Measurements from ENCODE around the gene TMEFF2.

TMEFF2 gene

GRCh38 chr2:192194866-192195547, at the start of gene TMEFF2:
TMEFF2 (minus strand) TSS chr2:192194933; CDS start chr2:192194524, 409 bp downstream.
- peaks cover 7% of the 10 kb centered on the region for H3K4me1 ChIP-seq (ENCODE audit: insufficient read depth, poor library complexity, severe bottlenecking)
- H3K36me3 ChIP-seq (ENCODE audit: low read depth), result no peaks in the 10 kb centered on the region
- peak; percentile 14 for TF ChIP-seq CTCF (IDR thresholded peaks at IDR 0.05; ENCODE audit: poor library complexity, severe bottlenecking)
- ATAC-seq (ENCODE audit: low read depth) (peak; percentile 58), DNase-seq (ENCODE audit: low spot score) (peak; percentile 77)
- peaks cover 67% of the 10 kb centered on the region for H3K27me3 ChIP-seq (ENCODE audit: insufficient read depth, poor library complexity, severe bottlenecking)
- no peaks in the 10 kb centered on the region for H3K9me3 ChIP-seq (ENCODE audit: severe bottlenecking)
- H3K27ac ChIP-seq (ENCODE audit: poor library complexity, severe bottlenecking), result no peak within 1 kb of the TSS
- H3K4me3 ChIP-seq (ENCODE audit: severe bottlenecking), result peak within 1 kb of the TSS; percentile 33

- TF ChIP-seq CTCF (IDR thresholded peaks at IDR 0.05; ENCODE audit: poor library complexity, severe bottlenecking), result no peak
- Histone ChIP-seq H3K36me3 (ENCODE audit: low read depth) (no peaks in the 10 kb centered on the region), H3K27ac (ENCODE audit: poor library complexity, severe bottlenecking) (no peak overlapping the region), H3K9me3 (ENCODE audit: severe bottlenecking) (no peaks in the 10 kb centered on the region), H3K27me3 (ENCODE audit: insufficient read depth, poor library complexity, severe bottlenecking) (no peaks in the 10 kb centered on the region), H3K4me1 (ENCODE audit: insufficient read depth, poor library complexity, severe bottlenecking) (no peaks in the 10 kb centered on the region), H3K4me3 (ENCODE audit: severe bottlenecking) (no peak overlapping the region)
- no peak for DNase-seq (ENCODE audit: low spot score)
- ATAC-seq (ENCODE audit: low read depth), result 0 out of 3 replicates have a peak, but pooled peaks have one; percentile 54
Observed at GRCh38 chr2:192243488-192243887, 48.8 kb upstream of the TMEFF2 start.

- peak overlapping the region; percentile 33 for H3K27ac ChIP-seq (ENCODE audit: poor library complexity, severe bottlenecking)
- H3K36me3 ChIP-seq (ENCODE audit: low read depth), result no peaks in the 10 kb centered on the region
- no peak for DNase-seq (ENCODE audit: low spot score)
- no peak overlapping the region for H3K4me3 ChIP-seq (ENCODE audit: severe bottlenecking)
- ATAC-seq (ENCODE audit: low read depth), result peak; percentile 70
- H3K4me1 ChIP-seq (ENCODE audit: insufficient read depth, poor library complexity, severe bottlenecking), result peaks cover 10% of the 10 kb centered on the region
- TF ChIP-seq CTCF (IDR thresholded peaks at IDR 0.05; ENCODE audit: poor library complexity, severe bottlenecking), result no peak
- no peaks in the 10 kb centered on the region for H3K9me3 ChIP-seq (ENCODE audit: severe bottlenecking)
- H3K27me3 ChIP-seq (ENCODE audit: insufficient read depth, poor library complexity, severe bottlenecking), result no peaks in the 10 kb centered on the region
Observed at GRCh38 chr2:192236136-192236535, 41.4 kb upstream of the TMEFF2 start.

GRCh38 chr2:192230889-192231453, 36.2 kb upstream of the TMEFF2 start:
- no peaks in the 10 kb centered on the region for H3K27me3 ChIP-seq (ENCODE audit: insufficient read depth, poor library complexity, severe bottlenecking)
- TF ChIP-seq CTCF (IDR thresholded peaks at IDR 0.05; ENCODE audit: poor library complexity, severe bottlenecking), result no peak
- H3K4me1 ChIP-seq (ENCODE audit: insufficient read depth, poor library complexity, severe bottlenecking), result peaks cover 3% of the 10 kb centered on the region
- H3K4me3 ChIP-seq (ENCODE audit: severe bottlenecking), result no peak overlapping the region
- H3K27ac ChIP-seq (ENCODE audit: poor library complexity, severe bottlenecking), result no peak overlapping the region
- no peak for ATAC-seq (ENCODE audit: low read depth)
- no peaks in the 10 kb centered on the region for H3K9me3 ChIP-seq (ENCODE audit: severe bottlenecking)
- H3K36me3 ChIP-seq (ENCODE audit: low read depth), result no peaks in the 10 kb centered on the region
- no peak for DNase-seq (ENCODE audit: low spot score)

GRCh38 chr2:192228685-192229084, 34.0 kb upstream of the TMEFF2 start:
- TF ChIP-seq CTCF (IDR thresholded peaks at IDR 0.05; ENCODE audit: poor library complexity, severe bottlenecking), result no peak
- H3K4me1 ChIP-seq (ENCODE audit: insufficient read depth, poor library complexity, severe bottlenecking), result no peaks in the 10 kb centered on the region

More at GRCh38 chr2:192228685-192229084, 34.0 kb upstream of the TMEFF2 start:
- DNase-seq (ENCODE audit: low spot score), result no peak
- Histone ChIP-seq H3K4me3 (ENCODE audit: severe bottlenecking) (no peak overlapping the region), H3K9me3 (ENCODE audit: severe bottlenecking) (no peaks in the 10 kb centered on the region), H3K27ac (ENCODE audit: poor library complexity, severe bottlenecking) (no peak overlapping the region), H3K36me3 (ENCODE audit: low read depth) (no peaks in the 10 kb centered on the region), H3K27me3 (ENCODE audit: insufficient read depth, poor library complexity, severe bottlenecking) (no peaks in the 10 kb centered on the region)
- ATAC-seq (ENCODE audit: low read depth), result peak; percentile 50; the same call in 1 of the 3 replicates
